ENCODE measurements around the gene LAP3. TPM values are rescaled to one million over a fixed set of nuclear protein-coding genes. Genes with fewer than 3 reads are reported as not detected.

Gene LAP3
- total RNA-seq, 2 experiments from 2014 or later = 118 to 120 TPM

DNA sequence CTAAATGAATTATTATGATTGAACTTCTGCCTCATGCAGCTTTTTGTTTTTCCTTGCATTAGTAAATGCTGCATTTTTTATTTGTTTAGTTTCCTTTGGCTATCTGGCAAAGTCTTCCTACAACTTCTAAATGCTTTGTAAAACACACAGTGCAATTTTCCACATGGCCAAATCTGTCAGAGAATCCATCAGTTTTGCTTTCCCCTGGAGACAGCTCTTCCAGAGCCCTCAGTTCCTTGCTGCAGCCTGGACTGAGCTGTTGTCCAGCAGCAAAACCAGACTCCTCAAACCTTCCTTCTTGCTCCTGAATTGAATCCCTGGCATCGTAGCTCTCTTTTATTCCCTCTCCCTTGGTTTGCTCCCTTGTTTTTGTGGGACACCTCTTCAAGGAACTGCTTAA lies 80.1 kb downstream of the LAP3 start:
- peaks cover 6% of the 10 kb centered on the region for H3K27me3 Mint-ChIP-seq
- no peaks in the 10 kb centered on the region for H3K4me1 Mint-ChIP-seq (ENCODE audit: low read depth)
- CTCF ChIA-PET = no interaction called here
- intact Hi-C loops (cut with micrococcal nuclease) = no loop called here
- no peaks in the 10 kb centered on the region for H3K9me3 Mint-ChIP-seq
- H3K27ac Mint-ChIP-seq = no peak overlapping the region
- no peaks in the 10 kb centered on the region for H3K36me3 Mint-ChIP-seq
- POLR2A ChIA-PET = no interaction called here
- no peak for DNase-seq
- no peak overlapping the region for H3K4me3 Mint-ChIP-seq

Other genes starting within 250 kb of the LAP3 start
- gene QDPR, start 65.1 kb upstream of the LAP3 start, total RNA-seq = 10 to 100 TPM; 35.5 to 36.3 TPM
- gene CLRN2, start 62.0 kb upstream of the LAP3 start, total RNA-seq = not detected
- gene MED28, start 37.4 kb downstream of the LAP3 start, total RNA-seq = 10 to 100 TPM; 52.9 to 54.5 TPM
- gene FAM184B, start 204.4 kb downstream of the LAP3 start, total RNA-seq = not detected
- gene DCAF16, start 233.6 kb downstream of the LAP3 start, total RNA-seq = 10 to 100 TPM; 33.9 to 34.1 TPM
- gene NCAPG, start 233.8 kb downstream of the LAP3 start, total RNA-seq = 10 to 100 TPM; 76.7 to 79.8 TPM

Measured in activated CD4-positive, alpha-beta memory T cell treated with anti-CD3 and anti-CD28 coated beads for 36 hours (primary cell).